Endothelial cell of umbilical vein (primary cell): Measurements from ENCODE around the gene PRKCD. TPM values are rescaled to one million over a fixed set of nuclear protein-coding genes. Genes with fewer than 3 reads are reported as not detected.

Source experiments
- BruUV-seq: library from RNA; stranded (reverse); fragments of 400-500 nt; replicated peaks from 2 replicates; lab custom pipeline; 2021; lab: Mats Ljungman, UMichigan
- CTCF ChIA-PET: fragments of 300-600, 350-600 bp; sonication (Branson Sonifier 250); formaldehyde crosslinking; loops from one replicate; lab custom pipeline; 2021; ENCODE audit warnings: antibody characterized with exemption, inconsistent platforms; lab: Charles Lee
- POLR2A ChIA-PET: fragments of 300-600, 350-600 bp; sonication (Branson Sonifier 250); formaldehyde crosslinking; loops from one replicate; lab custom pipeline; 2021; ENCODE audit warnings: antibody characterized with exemption, inconsistent platforms; lab: Charles Lee
- DNase-seq: peaks from one replicate; pipeline ENCODE4 v3.0.0-alpha.2; 2011; ENCODE audit warnings: low read depth, low spot score
- FAIRE-seq: peaks from 2 replicates; lab custom pipeline; 2011; peaks lifted over from hg19 to GRCh38; lab: Jason Lieb, UNC
- H2AFZ ChIP-seq: 2 replicates; pipeline ENCODE4 v1.6.0; 2012; ENCODE audit warnings: low read depth, low read length, control low read depth, inconsistent platforms
- H3K27ac ChIP-seq: 2 replicates; pipeline ENCODE4 v1.5.1; 2011; ENCODE audit warnings: low read depth, mild to moderate bottlenecking, control low read depth, low read length, moderate library complexity; ENCODE audit not compliant: insufficient read depth
- H3K27me3 ChIP-seq, 2 experiments: 2 replicates each; pipeline versions ENCODE4 v1.6.0 to v1.6.1; 2011; ENCODE audit warnings: low read length in 2 of 2, mixed read lengths in 1 of 2; ENCODE audit not compliant: control insufficient read depth in 2 of 2, insufficient read depth in 2 of 2
- H3K36me3 ChIP-seq, 2 experiments: 2 replicates in 1 of 2; 3 replicates in 1 of 2; pipeline ENCODE4 v1.5.1; 2011; ENCODE audit warnings: low read length in 2 of 2, mild to moderate bottlenecking in 1 of 2, moderate library complexity in 1 of 2; ENCODE audit not compliant: control insufficient read depth in 2 of 2, insufficient read depth in 2 of 2; ENCODE audit errors: extremely low read depth in 1 of 2
- H3K4me1 ChIP-seq: 3 replicates; pipeline ENCODE4 v1.5.1; 2011; ENCODE audit warnings: mild to moderate bottlenecking, low read length; ENCODE audit not compliant: control insufficient read depth, insufficient read depth; ENCODE audit errors: extremely low read depth
- H3K4me2 ChIP-seq: 2 replicates; pipeline ENCODE4 v1.6.1; 2011; ENCODE audit warnings: low read length, control low read depth, mixed read lengths; ENCODE audit not compliant: insufficient read depth
- H3K4me3 ChIP-seq, 3 experiments: fragments of 200-600 bp in 1 of 3; sonication (generic), shearing (Covaris generic) in 1 of 3; replicated peaks in 1 of 3; 2 replicates each; pipeline ENCODE4 v1.5.1; 2011 to 2016; ENCODE audit warnings: control low read depth in 3 of 3, low read length in 3 of 3, mild to moderate bottlenecking in 2 of 3, inconsistent platforms in 1 of 3, low read depth in 1 of 3, moderate library complexity in 1 of 3; ENCODE audit not compliant: insufficient read depth in 1 of 3
- H3K79me2 ChIP-seq: 2 replicates; pipeline ENCODE4 v1.6.0; 2012; ENCODE audit warnings: low read length, inconsistent platforms; ENCODE audit not compliant: control insufficient read depth, insufficient read depth
- H3K9ac ChIP-seq: replicated peaks from 2 replicates; pipeline ENCODE3; 2011; ENCODE audit warnings: low read length, control low read depth; ENCODE audit not compliant: insufficient read depth; ENCODE audit errors: extremely low read depth
- H3K9me1 ChIP-seq: replicated peaks from 3 replicates; pipeline ENCODE4 v1.6.0; 2011; ENCODE audit warnings: mild to moderate bottlenecking, low read length; ENCODE audit not compliant: control insufficient read depth, insufficient read depth; ENCODE audit errors: extremely low read depth
- H3K9me3 ChIP-seq: replicated peaks from 2 replicates; pipeline ENCODE4 v1.5.1; 2012; ENCODE audit warnings: low read length, inconsistent platforms; ENCODE audit not compliant: control insufficient read depth, insufficient read depth
- H4K20me1 ChIP-seq: replicated peaks from 2 replicates; pipeline ENCODE3; 2011; ENCODE audit warnings: mild to moderate bottlenecking, low read length; ENCODE audit not compliant: control insufficient read depth, insufficient read depth; ENCODE audit errors: extremely low read depth
- CTCF ChIP-seq, 2 donors: IDR thresholded peaks; 1 replicate in 1 of 2; 2 replicates in 1 of 2; pipeline ENCODE4 v1.5.1; 2011; ENCODE audit warnings: low read length in 2 of 2, mild to moderate bottlenecking in 2 of 2, moderate library complexity in 2 of 2, control low read depth in 1 of 2, inconsistent platforms in 1 of 2, low read depth in 1 of 2; ENCODE audit not compliant: insufficient read depth in 1 of 2; ENCODE audit errors: extremely low read depth in 1 of 2
- EZH2 ChIP-seq: IDR thresholded peaks from 2 replicates; pipeline ENCODE4 v1.6.1; 2012; ENCODE audit warnings: borderline replicate concordance, low read depth, mild to moderate bottlenecking, moderate library complexity, low read length, inconsistent platforms; ENCODE audit not compliant: severe bottlenecking
- FOS ChIP-seq: IDR thresholded peaks from 2 replicates; pipeline ENCODE4 v1.6.1; 2011; ENCODE audit warnings: mild to moderate bottlenecking, low read length, moderate library complexity, borderline replicate concordance; ENCODE audit not compliant: insufficient read depth
- GATA2 ChIP-seq: IDR thresholded peaks from 2 replicates; pipeline ENCODE4 v1.7.0; 2011; ENCODE audit warnings: low read depth, mild to moderate bottlenecking, moderate library complexity, mixed read lengths, low read length; ENCODE audit not compliant: insufficient read length, insufficient read depth
- JUN ChIP-seq: IDR thresholded peaks from 2 replicates; pipeline ENCODE4 v1.6.1; 2011; ENCODE audit warnings: borderline replicate concordance, low read depth; ENCODE audit not compliant: insufficient read length, insufficient read depth
- MAX ChIP-seq: IDR thresholded peaks from 2 replicates; pipeline ENCODE4 v1.6.1; 2011; ENCODE audit not compliant: insufficient read depth, insufficient read length
- MYC ChIP-seq: IDR thresholded peaks from one replicate; pipeline ENCODE4 v1.6.1; 2011; ENCODE audit warnings: mild to moderate bottlenecking, low read depth, low read length
- POLR2A ChIP-seq: IDR thresholded peaks from 2 replicates; pipeline ENCODE4 v1.6.1; 2012; ENCODE audit warnings: low read depth, mild to moderate bottlenecking, control low read depth, low read length
- POLR2AphosphoS5 ChIP-seq: IDR thresholded peaks from 2 replicates; pipeline ENCODE4 v1.6.1; 2012; ENCODE audit warnings: low read depth, mild to moderate bottlenecking, control low read depth, low read length, moderate library complexity; ENCODE audit not compliant: insufficient read depth
- dilution Hi-C: fragments of 300-500 bp; cut with MboI; formaldehyde crosslinking; loops from one replicate; pipeline ENCODE4 v1.15.0; 2019; ENCODE audit warnings: low sequenced_read_pairs; ENCODE audit not compliant: extremely low pct_ligation_motif_present
- intact Hi-C: fragments of 100-400 bp; cut with micrococcal nuclease; formaldehyde crosslinking; loops from one replicate; pipeline ENCODE4 v1.10.0; 2022
- polyA plus RNA-seq, 4 experiments: library from polyadenylated mRNA; depleted of rRNA in 3 of 4; stranded (reverse) in 3 of 4; unstranded in 1 of 4; fragments of >200 nt; gene quantifications; 2 replicates each; pipeline versions ENCODE4 v1.2.1 to v1.2.3, GENCODE V29; 2011 to 2012; ENCODE audit warnings: missing spikeins in 1 of 4
- total RNA-seq: library from RNA; stranded (reverse); gene quantifications from 2 replicates; pipeline ENCODE4 v1.2.3, GENCODE V29; 2021

Gene PRKCD
- total and polyA plus RNA-seq, 2 donors (not counting 3 experiments of a cell fraction or from before 2014, with no cell fraction given), result 15.5 to 19.0 TPM

- H4K20me1 ChIP-seq, result no peaks in the 10 kb centered on the region
- H3K4me2 ChIP-seq, result no peak overlapping the region
- no peak for FAIRE-seq
- no peak overlapping the region for H3K9ac ChIP-seq
- CTCF ChIA-PET, result interaction anchor here (1.2 to 3.9 kb wide), 4 partner anchors 9 to 53 kb away, joined by 4 to 21 read pairs (median 12); no protein-coding TSS in a partner anchor
- dilution Hi-C loops, result no loop called here
- no peak overlapping the region for H3K4me3 ChIP-seq
- no peak for TF ChIP-seq FOS
- TF ChIP-seq GATA2, result no peak
- TF ChIP-seq POLR2A, result no peak
- no peak for TF ChIP-seq EZH2
- TF ChIP-seq MAX, result no peak
- no peak for TF ChIP-seq JUN
- no peak for TF ChIP-seq CTCF (IDR thresholded peaks at IDR 0.05; ENCODE audit: extremely low read depth in 1 of 2, insufficient read depth in 1 of 2, low read depth in 1 of 2, low read length in 2 of 2)
- no peak for TF ChIP-seq MYC
- no peak for TF ChIP-seq POLR2AphosphoS5
- H3K4me1 ChIP-seq, result no peaks in the 10 kb centered on the region
- no TSS peak for BruUV-seq
- intact Hi-C loops, result no loop called here
- H3K9me1 ChIP-seq, result no peaks in the 10 kb centered on the region
- H3K79me2 ChIP-seq, result no peaks in the 10 kb centered on the region
- H2AFZ ChIP-seq, result no peak overlapping the region
- DNase-seq, result no peak
- no peaks in the 10 kb centered on the region for H3K36me3 ChIP-seq
- no peak overlapping the region for H3K27ac ChIP-seq
- H3K27me3 ChIP-seq, result no peaks in the 10 kb centered on the region
- POLR2A ChIA-PET, result no interaction called here
- no peaks in the 10 kb centered on the region for H3K9me3 ChIP-seq
These were observed 18.0 kb upstream of the PRKCD start for GRCh38 chr3:53142986-53143385.
